K562 (cell line): Measurements from ENCODE around the gene SAT2. TPM values are rescaled to one million over a fixed set of nuclear protein-coding genes. Genes with fewer than 3 reads are reported as not detected.

ENCODE experiments used
- ATAC-seq: fragments of 200-7000 bp; cut with Tn5 transposase; 3 replicates; pipeline ENCODE4 v1.9.1; 2020; ENCODE audit warnings: moderate library complexity
- BruUV-seq: library from RNA; stranded (reverse); fragments of 400-500 nt; replicated peaks from 2 replicates; lab custom pipeline; 2021; lab: Mats Ljungman, UMichigan
- CTCF ChIA-PET: fragments of 300-600 bp; formaldehyde crosslinking; extraction: SDS; loops from one replicate; lab custom pipeline; 2021; ENCODE audit warnings: low intra/inter-chr PET ratio; lab: Yijun Ruan, JAX
- POLR2A ChIA-PET: fragments of 300-600, 350-650 bp; sonication (Branson Sonifier 250); formaldehyde crosslinking; extraction: SDS; loops from one replicate; lab custom pipeline; 2021; ENCODE audit warnings: antibody characterized with exemption, inconsistent platforms; lab: Yijun Ruan, JAX
- DNase-seq, 4 experiments: peaks; one replicate each; pipeline versions ENCODE4 v3.0.0 to v3.0.0-alpha.2; 2011 to 2018; ENCODE audit warnings: low spot score in 3 of 4, mixed read lengths in 3 of 4; ENCODE audit errors: extremely low read depth in 1 of 4
- FAIRE-seq: peaks from 2 replicates; lab custom pipeline; 2011; peaks lifted over from hg19 to GRCh38; lab: Jason Lieb, UNC
- H2AFZ ChIP-seq: 2 replicates; pipeline ENCODE4 v1.6.0; 2011; ENCODE audit warnings: low read depth, low read length, control low read depth, inconsistent platforms
- H3K27ac ChIP-seq: fragments of 200-600 bp; 3 replicates; pipeline ENCODE4 v1.8.0; 2011; ENCODE audit warnings: low read depth, mild to moderate bottlenecking, control low read depth, inconsistent platforms, low read length, moderate library complexity, mixed read lengths; ENCODE audit errors: extremely low read depth
- H3K27me3 ChIP-seq, 2 experiments: fragments of 300-600 bp in 1 of 2; 2 replicates in 1 of 2; 3 replicates in 1 of 2; pipeline versions ENCODE4 v1.6.0 to v1.8.0; 2011; ENCODE audit warnings: inconsistent platforms in 2 of 2, low read length in 2 of 2, mild to moderate bottlenecking in 1 of 2, mixed read lengths in 1 of 2, moderate library complexity in 1 of 2; ENCODE audit not compliant: control insufficient read depth in 2 of 2, insufficient read depth in 2 of 2
- H3K36me3 ChIP-seq: fragments of 300-600 bp; 3 replicates; pipeline ENCODE4 v1.8.0; 2011; ENCODE audit warnings: mild to moderate bottlenecking, low read length, inconsistent platforms; ENCODE audit not compliant: control insufficient read depth, insufficient read depth
- H3K4me1 ChIP-seq, 2 experiments: fragments of 200-600 bp in 1 of 2; replicated peaks in 1 of 2; 2 replicates in 1 of 2; 3 replicates in 1 of 2; pipeline versions ENCODE4 v1.5.1 to v1.8.0; 2011; ENCODE audit warnings: inconsistent platforms in 2 of 2, low read length in 2 of 2, mild to moderate bottlenecking in 1 of 2, mixed read lengths in 1 of 2, moderate library complexity in 1 of 2; ENCODE audit not compliant: control insufficient read depth in 2 of 2, insufficient read depth in 2 of 2
- H3K4me2 ChIP-seq: 2 replicates; pipeline ENCODE4 v1.6.1; 2011; ENCODE audit warnings: low read length, control low read depth, inconsistent platforms, mixed read lengths; ENCODE audit not compliant: insufficient read depth
- H3K4me3 ChIP-seq: fragments of 200-600 bp; sonication (generic), shearing (Covaris generic); 2 replicates; pipeline ENCODE4 v1.5.1; 2016; ENCODE audit warnings: control low read depth, inconsistent platforms
- H3K79me2 ChIP-seq: fragments of 200-600 bp; 3 replicates; pipeline ENCODE4 v1.8.0; 2011; ENCODE audit warnings: low read length, inconsistent platforms; ENCODE audit not compliant: control insufficient read depth, insufficient read depth
- H3K9ac ChIP-seq, 2 experiments: 2 replicates each; pipeline versions ENCODE4 v1.6.0 to v1.6.1; 2011; ENCODE audit warnings: low read depth in 2 of 2, low read length in 2 of 2, control low read depth in 1 of 2, inconsistent platforms in 1 of 2, mild to moderate bottlenecking in 1 of 2, mixed read lengths in 1 of 2; ENCODE audit not compliant: insufficient read depth in 1 of 2
- H3K9me1 ChIP-seq: one replicate; pipeline ENCODE4 v1.6.0; 2011; ENCODE audit warnings: inconsistent platforms, mild to moderate bottlenecking, low read length, moderate library complexity; ENCODE audit not compliant: control insufficient read depth, insufficient read depth
- H3K9me3 ChIP-seq: replicated peaks from 2 replicates; pipeline ENCODE4 v1.5.1; 2011; ENCODE audit warnings: low read depth, low read length, inconsistent platforms; ENCODE audit not compliant: control insufficient read depth, insufficient read depth
- H4K20me1 ChIP-seq: replicated peaks from 2 replicates; pipeline ENCODE4 v1.6.1; 2011; ENCODE audit warnings: low read length, inconsistent platforms, mixed read lengths; ENCODE audit not compliant: control insufficient read depth, insufficient read depth
- ESRRB ChIP-seq: fragments of 250-450 bp; sonication (Bioruptor Pico); IDR thresholded peaks from 2 replicates; pipeline ENCODE4 v1.5.0; 2020; ENCODE audit warnings: mild to moderate bottlenecking, moderate library complexity, borderline replicate concordance
- GABPB2 ChIP-seq: fragments of 250-450 bp; sonication (Bioruptor Pico); conservative IDR thresholded peaks from 2 replicates; pipeline ENCODE4 v1.5.1; 2021; ENCODE audit warnings: mild to moderate bottlenecking
- HMGN3 ChIP-seq: IDR thresholded peaks from 2 replicates; pipeline ENCODE4 v1.6.1; 2011; ENCODE audit warnings: borderline replicate concordance, low read depth, mild to moderate bottlenecking, mixed read lengths, low read length; ENCODE audit not compliant: insufficient read length; ENCODE audit errors: extremely low read depth
- KDM5B ChIP-seq: fragments of 200-600 bp; sonication (generic); IDR thresholded peaks from 2 replicates; pipeline ENCODE4 v1.6.1; 2012; ENCODE audit warnings: low read depth, mild to moderate bottlenecking, moderate library complexity, low read length, control low read depth, inconsistent platforms; ENCODE audit not compliant: insufficient replicate concordance
- MTA2 ChIP-seq: fragments of 450-650 bp; IDR thresholded peaks from 2 replicates; pipeline ENCODE4 v1.6.1; 2016; ENCODE audit warnings: low read depth
- SP1 ChIP-seq: sonication (generic); formaldehyde crosslinking; IDR thresholded peaks from 2 replicates; pipeline ENCODE4 v1.8.1; 2022; ENCODE audit warnings: mild to moderate bottlenecking, missing genetic modification reagents
- TCF7L2 ChIP-seq: fragments of 150-350 bp; IDR thresholded peaks from 2 replicates; pipeline ENCODE4 v1.6.1; 2016; ENCODE audit warnings: low read depth, mild to moderate bottlenecking, low read length, moderate library complexity
- ZNF174 ChIP-seq: fragments of 250-450 bp; sonication (Bioruptor Pico); IDR thresholded peaks from 2 replicates; pipeline ENCODE4 v1.4.0; 2020; ENCODE audit warnings: mild to moderate bottlenecking
- ZNF3 ChIP-seq: fragments of 250-450 bp; sonication (Bioruptor Pico); IDR thresholded peaks from 2 replicates; pipeline ENCODE4 v1.5.0; 2021; ENCODE audit warnings: mild to moderate bottlenecking, moderate library complexity
- ZNF79 ChIP-seq: fragments of 250-450 bp; sonication (Bioruptor Pico); IDR thresholded peaks from 2 replicates; pipeline ENCODE4 v1.4.0; 2020; ENCODE audit warnings: low read depth, mild to moderate bottlenecking, moderate library complexity
- WGBS: fragments of 100-300 bp; shearing (Covaris generic); methylation state at CpG from one replicate; pipeline ENCODE4 v1.1.6; 2016; ENCODE audit warnings: low coverage, mixed read lengths; ENCODE audit not compliant: insufficient coverage; ENCODE audit errors: missing lambda C conversion rate; 5-methylcytosine and 5-hydroxymethylcytosine counted together
- in situ Hi-C: fragments of 300-500 bp; cut with MboI; formaldehyde crosslinking; loops from 4 replicates; pipeline ENCODE4 v1.15.0; 2018; ENCODE audit warnings: inconsistent platforms, mixed read lengths
- intact Hi-C: fragments of 100-400 bp; cut with micrococcal nuclease; formaldehyde crosslinking; loops from 2 replicates; pipeline ENCODE4 v1.14.2; 2022
- polyA plus RNA-seq, 8 experiments: library from polyadenylated mRNA; depleted of rRNA in 4 of 8; stranded (reverse) in 5 of 8; unstranded in 3 of 8; fragments of >200 nt; fragmentation: Nextera tagmentation in 2 of 8; fragmentation: Illumina TruSeq in 1 of 8; extraction: Ambion mirVana in 2 of 8; extraction: Trizol in 1 of 8; gene quantifications; 2 replicates each; pipeline versions ENCODE4 v1.2.1 to v1.2.3, GENCODE V29; 2011 to 2014; ENCODE audit warnings: inconsistent platforms in 1 of 8, missing spikeins in 1 of 8
- total RNA-seq, 7 experiments: library from RNA; depleted of rRNA in 6 of 7; stranded (reverse); fragments of >200 nt in 6 of 7; fragmentation: Illumina TruSeq in 2 of 7; extraction: Trizol in 2 of 7; gene quantifications; 2 replicates each; pipeline versions ENCODE4 v1.2.1 to v1.2.3, GENCODE V29; 2011 to 2021; ENCODE audit warnings: low replicate concordance in 1 of 7
- TF ChIP-seq, protein P1 (sequence below): fragments of 450-650 bp; IDR thresholded peaks from 2 replicates; pipeline ENCODE4 v1.6.1; 2016; ENCODE audit warnings: low read depth, mild to moderate bottlenecking, moderate library complexity
- TF ChIP-seq, protein P2 (sequence below), 2 experiments: fragments of 250-450 bp in 1 of 2; fragments of 450-650 bp in 1 of 2; sonication (Bioruptor Pico) in 1 of 2; IDR thresholded peaks; 2 replicates each; pipeline versions ENCODE4 v1.6.1 to v1.8.0; 2016 to 2021; ENCODE audit warnings: mild to moderate bottlenecking in 2 of 2, moderate library complexity in 2 of 2, missing compliant biosample characterization in 1 of 2, missing genetic modification characterization in 1 of 2
- TF ChIP-seq, protein P3 (sequence below): fragments of 250-450 bp; sonication (Bioruptor Pico); IDR thresholded peaks from 2 replicates; pipeline ENCODE4 v1.5.0; 2020; ENCODE audit warnings: mild to moderate bottlenecking
- TF ChIP-seq, protein P4 (sequence below): fragments of 450-650 bp; IDR thresholded peaks from 2 replicates; pipeline ENCODE4 v1.6.1; 2016; ENCODE audit warnings: mild to moderate bottlenecking

SAT2 gene
- total and polyA plus RNA-seq, 9 of the 15 experiments (the other 6 are each of a cell fraction or from before 2014, with no cell fraction given), result 2.0 to 8.0 (median 5.3) TPM

DNA sequence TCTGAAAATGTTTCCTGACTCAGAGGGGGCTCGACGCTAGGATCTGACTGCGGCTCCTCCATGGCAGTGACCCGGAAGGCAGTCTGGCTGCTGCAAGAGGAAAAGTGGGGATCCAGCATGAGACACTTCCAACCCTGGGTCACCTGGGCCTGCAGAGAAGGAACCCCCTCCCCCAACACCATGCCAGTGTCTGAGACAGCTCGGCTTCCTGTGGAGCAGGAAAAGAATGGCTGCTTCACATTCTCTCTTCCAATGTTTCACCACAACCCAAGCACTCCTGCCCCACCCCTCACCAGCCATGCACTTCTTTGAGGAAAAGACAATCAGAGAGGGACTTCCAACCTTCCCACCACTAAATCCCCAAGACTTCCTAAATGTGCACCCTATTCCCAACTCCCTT lies 48.9 kb upstream of the SAT2 start:
- Histone ChIP-seq H3K79me2 (no peaks in the 10 kb centered on the region), H3K27me3 (no peaks in the 10 kb centered on the region), H3K4me1 (no peaks in the 10 kb centered on the region; a peak in 1 of 5 replicates), H3K9me1 (no peaks in the 10 kb centered on the region)
- WGBS, result 50% methylated on average over 2 of the region's 5 CpGs
- POLR2A ChIA-PET, result interaction anchor here (3.7 kb wide), 1 partner anchor 10 kb away, joined by 19 read pairs; the partner anchor contains the start of gene TP53
- no peak for ATAC-seq
- TF ChIP-seq ZNF79 (CRISPR knock-in tag), result no peak
- no peak for TF ChIP-seq SP1 (CRISPR knock-in tag)
- TF ChIP-seq, protein P1, sequence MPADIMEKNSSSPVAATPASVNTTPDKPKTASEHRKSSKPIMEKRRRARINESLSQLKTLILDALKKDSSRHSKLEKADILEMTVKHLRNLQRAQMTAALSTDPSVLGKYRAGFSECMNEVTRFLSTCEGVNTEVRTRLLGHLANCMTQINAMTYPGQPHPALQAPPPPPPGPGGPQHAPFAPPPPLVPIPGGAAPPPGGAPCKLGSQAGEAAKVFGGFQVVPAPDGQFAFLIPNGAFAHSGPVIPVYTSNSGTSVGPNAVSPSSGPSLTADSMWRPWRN, result no peak
- TF ChIP-seq, protein P2, sequence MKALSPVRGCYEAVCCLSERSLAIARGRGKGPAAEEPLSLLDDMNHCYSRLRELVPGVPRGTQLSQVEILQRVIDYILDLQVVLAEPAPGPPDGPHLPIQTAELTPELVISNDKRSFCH (CRISPR knock-in tag; IDR thresholded peaks at IDR 0.05), result no peak
- TF ChIP-seq, protein P2 (tag; IDR thresholded peaks at IDR 0.05), result no peak
- no peak for TF ChIP-seq TCF7L2
- TF ChIP-seq, protein P3, sequence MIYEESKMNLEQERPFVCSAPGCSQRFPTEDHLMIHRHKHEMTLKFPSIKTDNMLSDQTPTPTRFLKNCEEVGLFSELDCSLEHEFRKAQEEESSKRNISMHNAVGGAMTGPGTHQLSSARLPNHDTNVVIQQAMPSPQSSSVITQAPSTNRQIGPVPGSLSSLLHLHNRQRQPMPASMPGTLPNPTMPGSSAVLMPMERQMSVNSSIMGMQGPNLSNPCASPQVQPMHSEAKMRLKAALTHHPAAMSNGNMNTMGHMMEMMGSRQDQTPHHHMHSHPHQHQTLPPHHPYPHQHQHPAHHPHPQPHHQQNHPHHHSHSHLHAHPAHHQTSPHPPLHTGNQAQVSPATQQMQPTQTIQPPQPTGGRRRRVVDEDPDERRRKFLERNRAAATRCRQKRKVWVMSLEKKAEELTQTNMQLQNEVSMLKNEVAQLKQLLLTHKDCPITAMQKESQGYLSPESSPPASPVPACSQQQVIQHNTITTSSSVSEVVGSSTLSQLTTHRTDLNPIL (CRISPR knock-in tag), result no peak
- TF ChIP-seq HMGN3, result no peak
- no peak for TF ChIP-seq ZNF174
- TF ChIP-seq ZNF3 (CRISPR knock-in tag), result no peak
- TF ChIP-seq KDM5B, result no peak
- TF ChIP-seq, protein P4, sequence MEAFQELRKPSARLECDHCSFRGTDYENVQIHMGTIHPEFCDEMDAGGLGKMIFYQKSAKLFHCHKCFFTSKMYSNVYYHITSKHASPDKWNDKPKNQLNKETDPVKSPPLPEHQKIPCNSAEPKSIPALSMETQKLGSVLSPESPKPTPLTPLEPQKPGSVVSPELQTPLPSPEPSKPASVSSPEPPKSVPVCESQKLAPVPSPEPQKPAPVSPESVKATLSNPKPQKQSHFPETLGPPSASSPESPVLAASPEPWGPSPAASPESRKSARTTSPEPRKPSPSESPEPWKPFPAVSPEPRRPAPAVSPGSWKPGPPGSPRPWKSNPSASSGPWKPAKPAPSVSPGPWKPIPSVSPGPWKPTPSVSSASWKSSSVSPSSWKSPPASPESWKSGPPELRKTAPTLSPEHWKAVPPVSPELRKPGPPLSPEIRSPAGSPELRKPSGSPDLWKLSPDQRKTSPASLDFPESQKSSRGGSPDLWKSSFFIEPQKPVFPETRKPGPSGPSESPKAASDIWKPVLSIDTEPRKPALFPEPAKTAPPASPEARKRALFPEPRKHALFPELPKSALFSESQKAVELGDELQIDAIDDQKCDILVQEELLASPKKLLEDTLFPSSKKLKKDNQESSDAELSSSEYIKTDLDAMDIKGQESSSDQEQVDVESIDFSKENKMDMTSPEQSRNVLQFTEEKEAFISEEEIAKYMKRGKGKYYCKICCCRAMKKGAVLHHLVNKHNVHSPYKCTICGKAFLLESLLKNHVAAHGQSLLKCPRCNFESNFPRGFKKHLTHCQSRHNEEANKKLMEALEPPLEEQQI, result no peak
- TF ChIP-seq MTA2, result no peak
- TF ChIP-seq GABPB2, result no peak
- no peak for TF ChIP-seq ESRRB (CRISPR knock-in tag)
- TF ChIP-seq, all 486 proteins: peak for 0
- no peak overlapping the region for H3K4me3 ChIP-seq
- H3K4me2 ChIP-seq, result no peak overlapping the region
- H3K9ac ChIP-seq, result no peak overlapping the region
- BruUV-seq, result no TSS peak
- DNase-seq (no peak), FAIRE-seq (no peak)
- peaks cover 3% of the 10 kb centered on the region for H3K9me3 ChIP-seq
- intact Hi-C loops, result no loop called here
- no peaks in the 10 kb centered on the region for H4K20me1 ChIP-seq
- in situ Hi-C loops, result no loop called here
- no peak overlapping the region for H2AFZ ChIP-seq
- H3K36me3 ChIP-seq, result peaks cover 28% of the 10 kb centered on the region
- H3K27ac ChIP-seq, result no peak overlapping the region
- CTCF ChIA-PET, result no interaction called here
